Stimulated activated CD4-positive, alpha-beta T cell treated with anti-CD3 and anti-CD28 coated beads, Interleukin-15, amount 100 ng/mL, for 24 hours (primary cell): Measurements from ENCODE around the gene LAIR1.

Experiments
- DNase-seq: peaks from one replicate; pipeline ENCODE4 v3.0.0-alpha.2; 2020

LAIR1 gene

DNA sequence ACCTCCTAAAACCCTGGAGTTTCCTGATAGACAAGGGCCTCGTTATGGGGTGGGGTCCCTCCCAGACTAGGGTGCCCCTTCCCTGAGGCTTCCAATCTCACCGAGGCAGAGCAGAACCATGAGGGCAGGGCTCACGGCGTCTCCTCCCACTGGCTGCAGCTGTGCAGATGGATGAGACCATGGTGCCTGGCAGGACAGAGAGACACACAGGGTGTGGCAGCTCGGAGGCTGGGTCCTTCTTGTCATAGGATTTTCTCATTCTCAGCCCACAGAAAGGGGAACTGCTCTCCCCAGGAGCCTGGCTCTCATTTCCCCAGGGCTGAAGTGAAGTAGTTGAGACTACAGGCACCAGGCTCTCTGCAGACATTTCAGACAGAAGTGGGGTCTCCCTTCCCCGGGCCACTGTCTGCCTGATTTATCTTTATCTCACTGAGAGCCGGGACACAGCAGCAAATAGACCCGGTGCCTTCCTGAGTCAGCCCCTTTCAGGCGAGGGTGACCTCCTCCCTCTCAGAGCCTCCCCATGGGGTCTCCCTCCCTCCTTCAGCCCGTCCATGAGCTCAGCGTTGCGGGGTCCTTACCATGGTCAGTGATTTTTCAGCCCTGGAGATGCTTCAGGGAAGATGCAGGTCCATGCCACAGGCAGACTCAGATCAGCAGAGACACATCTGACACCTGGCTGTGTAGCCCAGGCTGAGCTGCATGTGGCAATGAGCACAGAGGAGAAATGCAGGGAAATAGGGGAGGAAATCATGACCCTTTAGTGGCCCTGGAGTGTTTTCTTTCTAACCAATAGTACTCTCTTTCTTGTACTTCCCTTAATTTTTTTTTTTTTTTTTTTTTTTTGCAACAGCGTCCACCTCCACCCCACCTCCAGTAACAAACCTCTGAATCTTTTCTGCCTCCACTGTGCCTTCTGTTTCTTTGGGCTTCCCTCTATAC, 52.0 kb downstream of the LAIR1 start, which contains the start of gene LILRA5:
TSS of gene LILRA5 (minus strand) at position 731 of the 942 bp plus-strand sequence. CDS start at position 584, 147 bp downstream.
- no peak for DNase-seq

DNA sequence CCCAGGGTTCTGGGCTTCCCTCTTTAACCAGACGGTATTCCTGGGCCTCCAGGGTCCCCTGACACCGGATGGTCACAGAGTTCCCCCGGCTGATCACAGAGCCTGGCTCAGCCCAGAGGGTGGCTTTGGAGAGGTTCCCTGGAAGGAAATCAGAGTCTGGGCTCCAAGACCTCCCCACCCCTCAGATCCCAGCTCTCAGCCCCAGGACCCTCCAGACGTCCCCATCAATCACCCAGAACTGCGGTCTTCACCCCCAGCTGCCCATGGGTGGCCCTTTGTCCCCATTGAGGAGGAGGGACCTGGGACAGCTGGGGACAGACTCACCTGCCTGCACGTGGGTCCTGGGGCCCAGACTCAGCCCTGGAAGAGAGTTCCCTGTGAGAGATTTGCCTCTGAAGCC, 52.7 kb downstream of the LAIR1 start:
- DNase-seq: no peak

DNA sequence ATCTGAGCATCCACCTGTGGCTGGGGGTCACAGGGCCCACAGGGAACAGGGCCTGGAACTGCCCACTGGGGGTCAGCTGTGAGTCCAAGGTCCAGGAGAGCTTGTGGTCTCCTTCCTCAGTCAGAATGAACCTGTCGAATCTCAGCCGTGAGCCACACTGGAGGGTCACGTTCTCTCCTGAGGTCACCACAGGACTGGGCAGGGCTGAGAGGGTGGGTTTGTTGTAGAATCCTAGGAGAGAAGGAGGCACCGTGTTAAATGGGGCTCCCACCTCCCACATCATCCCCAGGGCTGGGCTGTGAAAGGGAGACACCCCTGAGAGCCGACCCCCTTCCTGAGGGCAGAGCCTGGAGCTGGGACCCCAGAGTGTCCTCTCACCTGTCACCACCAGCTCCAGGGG, 53.2 kb downstream of the LAIR1 start:
- DNase-seq: no peak

DNA sequence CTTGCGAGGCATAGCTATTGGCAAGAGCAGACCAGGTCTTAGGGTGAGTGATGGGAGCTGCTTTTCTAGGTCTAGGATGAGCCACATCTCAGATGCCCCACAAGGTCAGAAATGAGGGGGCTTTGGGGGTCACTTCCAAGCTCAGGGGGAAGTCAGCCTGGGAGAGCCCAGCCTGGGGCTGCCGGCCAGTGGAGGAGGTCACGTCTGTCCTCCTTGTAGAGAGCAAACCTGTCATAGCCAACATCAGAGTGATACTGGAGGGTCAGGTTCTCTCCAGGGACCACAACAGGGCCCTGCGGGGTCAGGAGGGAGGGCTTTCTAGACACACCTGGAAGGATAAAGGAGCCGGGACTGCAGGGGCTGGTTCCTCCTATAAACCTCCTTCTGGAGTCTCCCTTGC, 54.2 kb downstream of the LAIR1 start:
- DNase-seq: no peak

DNA sequence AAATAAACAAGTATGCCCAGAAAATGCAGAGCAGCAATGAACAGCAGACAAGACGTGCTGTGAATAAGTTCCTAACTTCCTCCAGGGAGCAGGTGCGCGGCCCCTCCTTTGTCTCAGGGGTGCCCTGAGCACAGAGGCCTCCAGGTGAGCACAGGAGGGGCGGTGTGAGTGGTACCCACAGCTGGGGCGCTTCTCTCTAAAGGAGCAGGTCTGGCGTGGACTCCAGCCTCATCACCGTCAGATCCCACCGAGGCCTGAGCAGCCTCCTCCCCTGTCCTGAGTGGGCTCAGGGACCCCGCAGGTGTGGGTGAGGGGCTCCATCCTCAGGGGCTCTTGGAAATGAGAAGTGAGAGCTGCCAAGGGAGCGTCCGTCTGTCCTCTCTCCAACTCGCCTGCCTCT, 54.9 kb downstream of the LAIR1 start:
- DNase-seq: no peak

DNA sequence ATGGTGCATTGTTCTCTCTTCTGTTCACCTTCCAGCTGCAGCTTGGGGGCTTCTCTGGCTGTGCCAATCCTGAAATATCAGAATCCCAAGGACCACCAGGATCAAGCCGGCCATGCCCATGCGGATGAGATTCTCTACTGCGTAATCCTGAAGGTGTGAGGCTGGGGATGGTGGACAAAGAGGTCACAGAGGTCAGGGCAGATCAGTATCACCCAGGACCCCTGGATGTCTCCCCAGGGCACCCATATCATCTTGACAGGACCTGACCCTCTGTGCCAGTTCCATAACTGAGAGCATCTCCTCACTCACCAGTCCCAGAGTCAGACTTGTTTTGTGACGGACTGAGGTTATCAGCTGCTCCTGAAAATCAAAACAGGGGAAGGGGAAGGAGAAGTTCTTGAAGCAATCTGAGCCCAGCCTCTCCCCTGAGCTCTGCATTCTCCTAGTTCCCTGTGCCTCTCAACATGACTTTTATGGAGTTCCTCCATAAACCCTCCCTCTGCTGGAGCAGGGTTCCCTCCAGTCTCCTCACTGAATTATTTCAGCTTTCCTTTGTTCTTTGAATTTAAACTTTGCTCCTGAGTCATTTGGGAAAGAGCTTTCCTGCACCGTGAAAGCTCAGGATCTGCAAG, 57.2 kb downstream of the LAIR1 start:
- no peak for DNase-seq

DNA sequence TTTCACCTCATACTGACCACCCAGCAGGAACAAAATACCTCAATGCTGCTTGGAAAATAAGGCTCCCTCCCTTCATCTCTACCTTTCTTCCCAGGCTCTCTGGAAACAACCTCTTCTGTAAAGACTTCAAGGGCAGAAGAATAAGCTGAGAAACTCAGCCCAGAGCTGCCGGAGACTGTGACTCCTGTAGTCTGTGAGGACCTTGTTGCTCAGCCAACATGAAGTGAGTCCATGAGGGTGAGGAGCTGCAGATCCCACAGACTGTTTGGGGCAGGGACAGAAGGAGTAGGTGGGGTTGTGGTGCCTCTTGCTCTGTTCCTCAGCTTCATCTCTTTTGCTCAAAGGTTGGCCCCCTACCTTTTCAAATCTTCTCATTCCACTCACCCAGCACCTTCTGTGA, 59.6 kb downstream of the LAIR1 start:
- DNase-seq: no peak

DNA sequence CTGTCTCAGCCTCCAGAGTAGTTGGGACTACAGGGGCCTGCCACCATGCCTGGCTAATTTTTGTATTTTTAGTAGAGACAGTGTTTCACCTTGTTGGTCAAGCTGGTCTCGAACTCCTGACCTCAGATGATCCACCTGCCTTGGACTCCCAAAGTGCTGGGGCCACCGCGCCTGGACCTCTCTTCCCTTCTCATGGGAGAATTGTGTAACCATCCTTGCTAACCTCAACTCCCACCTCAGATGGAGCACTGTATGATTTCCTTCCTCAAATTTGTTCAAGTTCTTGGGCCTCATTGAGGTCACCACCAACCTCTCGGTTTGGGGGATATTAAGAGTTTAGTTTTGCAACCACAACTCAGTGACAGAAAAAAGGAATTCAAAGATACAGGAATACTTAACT, 62.5 kb downstream of the LAIR1 start:
- no peak for DNase-seq
